Spleen (tissue), 7 donors: ENCODE data around the gene TAOK1.

ENCODE experiments used
- POLR2A ChIP-seq, 3 donors: fragments of 450-650 bp; IDR thresholded peaks; one replicate each; pipeline ENCODE4 v1.5.1; 2017; ENCODE audit warnings: antibody characterized with exemption in 3 of 3, mild to moderate bottlenecking in 1 of 3
- TF ChIP-seq, protein P1 (sequence below), 11 experiments: fragments of 200-600 bp in 7 of 11; fragments of 450-650 bp in 4 of 11; sonication (generic) in 4 of 11; IDR thresholded peaks in 8 of 11; conservative IDR thresholded peaks in 3 of 11; 1 replicate in 7 of 11; 2 replicates in 4 of 11; pipeline versions ENCODE4 v1.4.0 to v1.8.0; 2016 to 2021; ENCODE audit warnings: antibody characterized with exemption in 11 of 11, inconsistent platforms in 4 of 11, mild to moderate bottlenecking in 1 of 11
- donor health status: DM: no; HTN: no; CAD: no; lungs with moderate emphysema.
- donor health status: DM: no; HTN: no; CAD: no.
- donor health status: DM: no; HTN: no; CAD: no.

DNA sequence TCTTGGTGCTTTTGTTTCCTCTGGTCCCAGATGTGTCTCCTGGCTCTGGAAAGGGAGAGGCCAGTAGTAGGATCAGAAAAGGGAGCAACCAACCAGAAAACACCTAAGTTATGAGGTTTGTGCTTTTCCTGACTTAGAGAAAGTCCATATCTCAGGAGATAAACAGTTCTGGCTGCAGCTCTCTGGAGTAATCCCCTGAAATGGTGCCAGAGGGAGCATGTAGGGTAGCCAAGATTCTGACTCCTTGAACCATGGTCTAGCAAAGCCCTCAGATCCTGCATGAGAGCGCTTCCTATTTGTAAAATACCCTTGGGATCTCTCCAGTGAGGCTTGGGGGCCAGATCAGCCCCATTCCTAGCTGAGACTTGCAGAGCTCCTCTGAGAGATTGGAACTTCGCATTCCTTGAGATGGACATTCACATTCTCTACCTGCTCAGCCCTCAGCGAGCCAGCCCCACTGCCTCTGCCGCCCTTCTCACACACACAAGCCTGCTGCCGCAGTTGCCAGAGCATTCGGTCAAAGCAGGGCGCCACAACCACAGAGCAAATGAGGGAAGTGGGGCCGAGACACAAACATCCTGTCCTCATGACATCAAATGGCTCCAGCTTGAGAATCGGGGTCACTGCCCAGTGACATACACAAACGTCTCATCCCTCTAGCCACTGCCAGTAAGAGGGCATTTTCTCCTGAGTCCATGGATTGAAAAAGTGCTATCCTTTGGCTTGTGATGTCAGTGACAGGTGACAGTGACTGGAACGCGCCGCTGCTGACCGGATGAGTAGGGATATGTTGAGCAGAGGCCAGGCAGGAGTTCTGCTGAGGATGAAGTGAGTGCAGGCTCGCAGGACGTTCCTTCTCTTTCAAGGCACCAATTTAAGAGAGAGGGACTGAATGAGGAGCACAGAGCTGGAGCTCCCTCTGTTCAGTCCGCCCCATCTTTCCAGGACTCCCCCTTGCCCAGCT is 171.7 kb downstream of the TAOK1 start:
- TF ChIP-seq, protein P1, sequence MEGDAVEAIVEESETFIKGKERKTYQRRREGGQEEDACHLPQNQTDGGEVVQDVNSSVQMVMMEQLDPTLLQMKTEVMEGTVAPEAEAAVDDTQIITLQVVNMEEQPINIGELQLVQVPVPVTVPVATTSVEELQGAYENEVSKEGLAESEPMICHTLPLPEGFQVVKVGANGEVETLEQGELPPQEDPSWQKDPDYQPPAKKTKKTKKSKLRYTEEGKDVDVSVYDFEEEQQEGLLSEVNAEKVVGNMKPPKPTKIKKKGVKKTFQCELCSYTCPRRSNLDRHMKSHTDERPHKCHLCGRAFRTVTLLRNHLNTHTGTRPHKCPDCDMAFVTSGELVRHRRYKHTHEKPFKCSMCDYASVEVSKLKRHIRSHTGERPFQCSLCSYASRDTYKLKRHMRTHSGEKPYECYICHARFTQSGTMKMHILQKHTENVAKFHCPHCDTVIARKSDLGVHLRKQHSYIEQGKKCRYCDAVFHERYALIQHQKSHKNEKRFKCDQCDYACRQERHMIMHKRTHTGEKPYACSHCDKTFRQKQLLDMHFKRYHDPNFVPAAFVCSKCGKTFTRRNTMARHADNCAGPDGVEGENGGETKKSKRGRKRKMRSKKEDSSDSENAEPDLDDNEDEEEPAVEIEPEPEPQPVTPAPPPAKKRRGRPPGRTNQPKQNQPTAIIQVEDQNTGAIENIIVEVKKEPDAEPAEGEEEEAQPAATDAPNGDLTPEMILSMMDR (IDR thresholded peaks at IDR 0.05 in 8 of 11, conservative IDR thresholded peaks at IDR 0.05 in 3 of 11), result no peak
- TF ChIP-seq POLR2A (IDR thresholded peaks at IDR 0.05), result peak in 2 of 3 donors; percentile 8 to 21
